Chondrocyte (in vitro differentiated cells): ENCODE measurements around the gene AFAP1. TPM values are rescaled to one million over a fixed set of nuclear protein-coding genes. Genes with fewer than 3 reads are reported as not detected.
A peak's percentile ranks its signal among the peaks of the same experiment; 100 is the strongest.

Experiments
- DNase-seq: peaks from one replicate; pipeline ENCODE4 v3.0.0; 2021; ENCODE audit warnings: mixed read lengths, low spot score
- H3K27ac Mint-ChIP-seq: one replicate; pipeline ENCODE4 v1.8.0; 2021; ENCODE audit warnings: mild to moderate bottlenecking, moderate library complexity, mixed read lengths; ENCODE audit not compliant: unreplicated experiment
- H3K27me3 Mint-ChIP-seq: 2 replicates; pipeline ENCODE4 v1.8.0; 2021; ENCODE audit warnings: low read depth, mixed read lengths
- H3K36me3 Mint-ChIP-seq: 2 replicates; pipeline ENCODE4 v1.8.0; 2021; ENCODE audit warnings: low read depth, mixed read lengths
- H3K4me1 Mint-ChIP-seq: 2 replicates; pipeline ENCODE4 v1.8.0; 2021; ENCODE audit warnings: low read depth, mild to moderate bottlenecking, mixed read lengths
- H3K4me3 Mint-ChIP-seq: one replicate; pipeline ENCODE4 v1.8.0; 2021; ENCODE audit warnings: mild to moderate bottlenecking, moderate library complexity, mixed read lengths; ENCODE audit not compliant: unreplicated experiment
- H3K9me3 Mint-ChIP-seq: 2 replicates; pipeline ENCODE4 v1.8.0; 2021; ENCODE audit warnings: low read depth, mixed read lengths
- total RNA-seq: library from RNA; stranded (reverse); gene quantifications from 3 replicates; pipeline ENCODE4 v1.2.1, GENCODE V29; 2021
- TF ChIP-seq, protein P1 (sequence below): fragments of 200-600 bp; sonication (generic); IDR thresholded peaks from 2 replicates; pipeline ENCODE4 v1.5.0; 2021; ENCODE audit warnings: antibody characterized with exemption, mild to moderate bottlenecking, moderate library complexity

The AFAP1 gene
- total RNA-seq, 1 donor from 2014 or later: 118 TPM

DNA sequence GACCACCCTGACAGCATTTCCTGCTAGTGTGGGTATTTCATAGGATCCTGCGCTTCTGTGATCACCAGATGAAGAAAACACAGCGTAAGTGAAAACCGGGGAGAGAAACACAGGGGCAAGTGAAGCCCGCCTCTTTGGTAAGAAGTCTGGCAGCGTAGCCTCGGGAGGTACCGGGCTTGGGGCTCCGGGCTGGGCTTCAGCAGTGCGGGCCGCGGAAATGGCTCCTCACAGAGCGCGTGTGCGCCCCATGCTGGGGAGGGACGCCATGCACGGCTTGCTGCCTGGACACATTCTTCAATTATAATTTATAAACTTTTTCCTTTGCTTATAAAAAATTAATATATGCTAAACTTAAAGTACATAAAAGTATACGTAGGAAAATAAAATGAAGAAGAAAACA is 151.5 kb downstream of the AFAP1 start:
- H3K4me1 Mint-ChIP-seq: peaks cover 58% of the 10 kb centered on the region
- no peaks in the 10 kb centered on the region for H3K27me3 Mint-ChIP-seq
- peak; percentile 60 for DNase-seq
- peaks cover 26% of the 10 kb centered on the region for H3K36me3 Mint-ChIP-seq
- no peak overlapping the region for H3K4me3 Mint-ChIP-seq
- no peak overlapping the region for H3K27ac Mint-ChIP-seq
- TF ChIP-seq, protein P1, sequence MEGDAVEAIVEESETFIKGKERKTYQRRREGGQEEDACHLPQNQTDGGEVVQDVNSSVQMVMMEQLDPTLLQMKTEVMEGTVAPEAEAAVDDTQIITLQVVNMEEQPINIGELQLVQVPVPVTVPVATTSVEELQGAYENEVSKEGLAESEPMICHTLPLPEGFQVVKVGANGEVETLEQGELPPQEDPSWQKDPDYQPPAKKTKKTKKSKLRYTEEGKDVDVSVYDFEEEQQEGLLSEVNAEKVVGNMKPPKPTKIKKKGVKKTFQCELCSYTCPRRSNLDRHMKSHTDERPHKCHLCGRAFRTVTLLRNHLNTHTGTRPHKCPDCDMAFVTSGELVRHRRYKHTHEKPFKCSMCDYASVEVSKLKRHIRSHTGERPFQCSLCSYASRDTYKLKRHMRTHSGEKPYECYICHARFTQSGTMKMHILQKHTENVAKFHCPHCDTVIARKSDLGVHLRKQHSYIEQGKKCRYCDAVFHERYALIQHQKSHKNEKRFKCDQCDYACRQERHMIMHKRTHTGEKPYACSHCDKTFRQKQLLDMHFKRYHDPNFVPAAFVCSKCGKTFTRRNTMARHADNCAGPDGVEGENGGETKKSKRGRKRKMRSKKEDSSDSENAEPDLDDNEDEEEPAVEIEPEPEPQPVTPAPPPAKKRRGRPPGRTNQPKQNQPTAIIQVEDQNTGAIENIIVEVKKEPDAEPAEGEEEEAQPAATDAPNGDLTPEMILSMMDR: no peak
- H3K9me3 Mint-ChIP-seq: no peaks in the 10 kb centered on the region

GRCh38 chr4:7787681-7788141 is 151.9 kb downstream of the AFAP1 start:
- TF ChIP-seq, protein P1: no peak
- DNase-seq: peak; percentile 89
- H3K36me3 Mint-ChIP-seq: peaks cover 26% of the 10 kb centered on the region
- no peaks in the 10 kb centered on the region for H3K27me3 Mint-ChIP-seq
- H3K4me3 Mint-ChIP-seq: no peak overlapping the region
- peaks cover 59% of the 10 kb centered on the region for H3K4me1 Mint-ChIP-seq
- H3K9me3 Mint-ChIP-seq: no peaks in the 10 kb centered on the region
- no peak overlapping the region for H3K27ac Mint-ChIP-seq

DNA sequence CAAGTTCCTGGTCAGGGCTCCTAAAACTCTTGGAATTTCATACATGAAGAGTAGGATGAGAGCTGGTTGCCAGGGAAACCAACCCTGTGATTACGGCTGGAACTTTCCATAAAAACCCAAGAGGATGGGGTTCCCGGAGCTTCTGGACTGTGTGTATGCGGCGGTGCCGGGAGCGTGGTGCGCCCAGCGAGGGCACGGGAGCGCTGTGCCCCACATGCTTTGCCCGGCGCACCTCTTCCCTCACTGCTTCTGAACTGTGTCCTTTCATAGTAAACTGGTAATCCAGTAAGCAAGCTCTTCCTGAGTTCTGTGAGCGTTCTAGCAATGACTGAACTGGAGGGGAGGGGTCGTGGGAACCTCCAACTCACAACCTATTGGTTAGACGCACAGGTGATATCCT is 152.6 kb downstream of the AFAP1 start:
- Mint-ChIP-seq H3K27me3 (no peaks in the 10 kb centered on the region), H3K4me1 (peaks cover 59% of the 10 kb centered on the region), H3K9me3 (no peaks in the 10 kb centered on the region), H3K36me3 (peaks cover 23% of the 10 kb centered on the region), H3K27ac (no peak overlapping the region), H3K4me3 (no peak overlapping the region)
- TF ChIP-seq, protein P1: no peak
- peak; percentile 72 for DNase-seq

GRCh38 chr4:7786517-7786916 is 153.1 kb downstream of the AFAP1 start:
- Mint-ChIP-seq H3K4me1 (peaks cover 59% of the 10 kb centered on the region), H3K4me3 (no peak overlapping the region), H3K9me3 (no peaks in the 10 kb centered on the region), H3K36me3 (peaks cover 21% of the 10 kb centered on the region), H3K27ac (no peak overlapping the region), H3K27me3 (no peaks in the 10 kb centered on the region)
- TF ChIP-seq, protein P1: no peak
- no peak for DNase-seq

- peaks cover 21% of the 10 kb centered on the region for H3K36me3 Mint-ChIP-seq
- TF ChIP-seq, protein P1: no peak
- peaks cover 61% of the 10 kb centered on the region for H3K4me1 Mint-ChIP-seq
- no peaks in the 10 kb centered on the region for H3K27me3 Mint-ChIP-seq
- DNase-seq: no peak
- no peak overlapping the region for H3K4me3 Mint-ChIP-seq
- H3K9me3 Mint-ChIP-seq: no peaks in the 10 kb centered on the region
- no peak overlapping the region for H3K27ac Mint-ChIP-seq
Observed at GRCh38 chr4:7786040-7786439, 153.6 kb downstream of the AFAP1 start.
